GM18861 (cell line): ENCODE data around the gene ADORA2B.

Source experiments
- ATAC-seq: cut with Tn5 transposase; IDR thresholded peaks from one replicate; pipeline ENCODE4 v1.9.1; 2021; ENCODE audit not compliant: unreplicated experiment

ADORA2B gene

GRCh38 chr17:15952916-15953790 is 8.2 kb downstream of the ADORA2B start:
- ATAC-seq = no peak

DNA sequence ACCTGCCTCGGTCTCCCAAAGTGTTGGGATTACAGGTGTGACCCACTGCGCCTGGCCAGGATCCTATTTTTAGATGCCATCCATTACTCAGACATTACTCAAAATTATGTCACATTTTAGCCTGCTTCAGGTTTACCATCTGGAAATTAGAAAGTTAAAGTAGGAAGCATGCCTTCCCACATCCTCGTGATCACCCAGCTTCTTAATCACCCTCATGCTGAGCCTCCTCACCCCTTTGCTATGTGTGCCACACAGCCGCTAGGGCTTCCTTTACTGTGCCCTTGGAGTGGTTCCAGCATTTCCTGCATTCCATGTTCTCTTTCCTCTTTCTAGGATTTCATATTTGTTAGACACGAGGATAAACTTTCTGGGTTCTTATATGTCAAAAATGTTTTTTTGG is 9.3 kb downstream of the ADORA2B start:
- ATAC-seq = no peak

GRCh38 chr17:15955793-15956541 is 11.0 kb downstream of the ADORA2B start:
- no peak for ATAC-seq

- no peak for ATAC-seq
These were observed 12.3 kb downstream of the ADORA2B start for GRCh38 chr17:15957206-15957605.

- ATAC-seq = no peak
These were observed 12.8 kb downstream of the ADORA2B start for GRCh38 chr17:15957608-15958307.

DNA sequence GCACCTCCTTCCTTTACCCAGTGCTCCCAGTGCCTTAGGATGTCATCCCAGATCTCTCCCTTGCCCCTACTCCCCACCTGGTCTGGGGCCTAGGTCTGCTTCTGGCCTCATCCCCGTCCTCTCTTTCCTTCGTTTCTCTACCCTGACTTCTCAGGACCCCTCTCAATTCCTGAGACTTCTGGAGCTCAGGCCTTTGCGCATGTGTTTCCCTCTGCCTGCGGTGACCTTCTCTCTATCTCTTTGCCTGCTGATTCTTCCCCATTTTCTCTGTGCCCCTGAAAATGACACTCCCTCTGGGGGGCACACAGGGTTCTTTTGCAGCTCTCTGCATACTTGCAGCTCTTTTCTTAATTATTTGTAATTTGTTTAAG is 13.5 kb downstream of the ADORA2B start:
- no peak for ATAC-seq

- no peak for ATAC-seq
These were observed 18.8 kb downstream of the ADORA2B start for GRCh38 chr17:15963670-15964110.

- no peak for ATAC-seq
These were observed 20.6 kb downstream of the ADORA2B start for GRCh38 chr17:15965528-15965927.

GRCh38 chr17:15966183-15966878 is 21.4 kb downstream of the ADORA2B start:
- no peak for ATAC-seq

GRCh38 chr17:15966879-15967248 is 21.9 kb downstream of the ADORA2B start:
- ATAC-seq = no peak

GRCh38 chr17:15967706-15968399 is 22.9 kb downstream of the ADORA2B start:
- ATAC-seq = no peak

GRCh38 chr17:15969463-15969862 is 24.5 kb downstream of the ADORA2B start:
- ATAC-seq = no peak

DNA sequence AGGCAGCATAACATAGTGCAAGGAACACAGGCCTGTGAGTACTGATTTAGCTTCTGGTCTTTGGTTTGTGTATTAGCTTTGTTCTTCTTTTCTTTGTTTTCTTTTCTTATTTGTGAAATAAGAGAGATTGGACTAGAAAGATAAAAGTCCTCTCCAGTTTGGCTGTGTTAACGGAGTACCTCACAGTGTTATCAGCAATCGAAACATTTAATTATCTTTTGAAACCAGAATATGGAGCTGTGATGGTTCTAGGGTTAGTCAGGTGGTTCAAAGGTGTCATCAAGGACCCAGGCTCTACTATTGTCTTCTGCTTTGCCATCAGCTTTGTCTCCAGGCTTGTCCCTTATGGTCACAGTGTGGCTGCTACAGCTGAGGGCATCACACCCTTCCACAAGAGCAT is 25.6 kb downstream of the ADORA2B start:
- ATAC-seq = no peak

GRCh38 chr17:15971098-15971678 is 26.3 kb downstream of the ADORA2B start:
- ATAC-seq = no peak

GRCh38 chr17:15971882-15972281 is 27.0 kb downstream of the ADORA2B start:
- no peak for ATAC-seq

DNA sequence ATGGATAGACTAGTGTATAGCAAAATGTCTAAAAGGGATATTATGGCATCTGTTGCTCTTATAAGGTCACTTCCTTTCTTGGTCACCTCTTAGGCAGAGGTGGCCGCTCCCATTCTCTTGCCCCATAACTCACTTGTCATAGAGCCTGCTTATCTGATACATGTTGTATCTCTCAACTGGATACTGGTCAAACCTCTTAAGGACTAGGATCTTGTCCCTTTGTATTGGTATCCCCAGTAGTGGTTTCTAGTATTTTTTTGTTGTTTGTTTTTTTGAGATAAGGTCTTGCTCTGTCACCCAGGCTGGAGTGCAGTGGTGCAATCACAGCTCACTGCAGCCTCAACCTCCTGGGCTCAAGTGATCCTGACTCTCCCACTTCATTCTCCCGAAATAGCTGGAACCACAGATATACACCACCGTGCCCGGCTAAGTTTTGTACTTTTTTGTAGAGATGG is 27.6 kb downstream of the ADORA2B start:
- ATAC-seq = no peak

- ATAC-seq = no peak
These were observed 28.1 kb downstream of the ADORA2B start for GRCh38 chr17:15973016-15973415.

DNA sequence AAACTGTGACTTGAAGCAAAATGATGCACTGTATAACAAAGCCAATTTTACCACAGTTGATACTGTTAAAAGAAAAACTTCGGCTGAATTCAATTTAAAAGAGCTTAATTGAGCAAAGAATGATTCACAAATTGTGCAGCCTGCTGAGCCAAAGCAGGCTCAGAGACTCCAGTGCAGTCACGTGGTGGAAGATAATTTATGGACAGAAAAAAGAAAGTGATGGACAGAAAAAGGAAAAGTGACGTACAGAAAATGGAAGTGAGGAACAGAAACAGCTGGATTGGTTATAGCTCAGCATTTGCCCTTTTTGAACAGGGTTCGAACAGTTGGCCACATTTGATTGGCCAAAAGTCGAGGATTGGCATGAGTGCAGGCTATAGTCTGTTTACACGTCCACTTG is 28.9 kb downstream of the ADORA2B start:
- no peak for ATAC-seq

GRCh38 chr17:15977894-15978293 is 33.0 kb downstream of the ADORA2B start:
- ATAC-seq = no peak

DNA sequence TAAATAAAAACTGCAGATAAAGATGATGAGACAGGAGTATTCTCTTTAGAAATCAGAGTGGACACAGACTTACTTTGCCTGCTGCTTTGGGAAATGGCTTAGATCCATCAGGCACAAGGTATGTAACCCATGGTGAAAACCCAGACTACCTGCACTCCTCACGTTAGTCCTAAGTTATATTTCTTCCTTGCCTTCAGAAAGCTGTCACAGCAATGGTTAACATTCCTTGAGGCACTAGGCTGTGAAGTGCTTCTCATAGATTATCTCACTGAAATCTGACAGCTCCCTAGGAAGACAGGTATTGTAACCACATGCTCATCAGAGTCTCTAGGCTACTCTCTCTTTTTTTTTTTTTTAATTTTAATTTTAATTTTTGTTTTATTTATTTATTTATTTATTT is 33.7 kb downstream of the ADORA2B start:
- ATAC-seq = no peak
